Measurements from ENCODE around the gene SLC35E2B. TPM values are rescaled to one million over a fixed set of nuclear protein-coding genes. Genes with fewer than 3 reads are reported as not detected.
"Not testable (repeated sequence)": the region's sequence is repeated elsewhere in the genome, so short reads cannot be mapped to it uniquely, and the experiment has no call there.

The SLC35E2B gene
- polyA plus RNA-seq, 5 donors = 60.4 to 95.1 (median 90.0) TPM

- not testable (repeated sequence) for DNase-seq
Observed at GRCh38 chr1:1705623-1706022, 13.0 kb upstream of the SLC35E2B start.

- DNase-seq = not testable (repeated sequence)
Observed at GRCh38 chr1:1704284-1704957, 11.8 kb upstream of the SLC35E2B start.

- no peak for DNase-seq
Observed at GRCh38 chr1:1703796-1704195, 11.2 kb upstream of the SLC35E2B start.

GRCh38 chr1:1702506-1702905 is 9.9 kb upstream of the SLC35E2B start:
- not testable (repeated sequence) for DNase-seq

- not testable (repeated sequence) for DNase-seq
Observed at GRCh38 chr1:1700557-1700956, 8.0 kb upstream of the SLC35E2B start.

- not testable (repeated sequence) for DNase-seq
Observed at GRCh38 chr1:1700067-1700466, 7.5 kb upstream of the SLC35E2B start.

GRCh38 chr1:1699061-1699460 is 6.5 kb upstream of the SLC35E2B start:
- not testable (repeated sequence) for DNase-seq

- not testable (repeated sequence) for DNase-seq
Observed at GRCh38 chr1:1697358-1698183, 5.0 kb upstream of the SLC35E2B start.

GRCh38 chr1:1696431-1697357 is 4.1 kb upstream of the SLC35E2B start:
- not testable (repeated sequence) for DNase-seq

- peak; percentile 46 to 64 for DNase-seq
Observed at GRCh38 chr1:1692324-1692713, 276 bp downstream of the SLC35E2B start.

- DNase-seq = not testable (repeated sequence)
Observed at GRCh38 chr1:1691443-1691842, 1.2 kb downstream of the SLC35E2B start.

- not testable (repeated sequence) for DNase-seq
Observed at GRCh38 chr1:1689526-1689925, 3.1 kb downstream of the SLC35E2B start.

GRCh38 chr1:1687846-1688245 is 4.7 kb downstream of the SLC35E2B start:
- DNase-seq = no peak

- DNase-seq = no peak
Observed at GRCh38 chr1:1684031-1684681, 8.4 kb downstream of the SLC35E2B start.

- no peak for DNase-seq
Observed at GRCh38 chr1:1683104-1683905, 9.3 kb downstream of the SLC35E2B start.

GRCh38 chr1:1680912-1681273 is 11.7 kb downstream of the SLC35E2B start:
- DNase-seq = no peak

- no peak for DNase-seq
Observed at GRCh38 chr1:1680031-1680911, 12.3 kb downstream of the SLC35E2B start.

- DNase-seq = no peak
Observed at GRCh38 chr1:1678581-1679380, 13.8 kb downstream of the SLC35E2B start.
